Kidney (tissue), 14 donors: ENCODE measurements around the gene SPOCK1. TPM values are rescaled to one million over a fixed set of nuclear protein-coding genes. Genes with fewer than 3 reads are reported as not detected.

ENCODE experiments used
- DNase-seq, 5 donors: peaks; one replicate each; pipeline ENCODE4 v3.0.0-alpha.2; 2013 to 2020
- FAIRE-seq: peaks from 2 replicates; lab custom pipeline; 2012; peaks lifted over from hg19 to GRCh38; lab: Jason Lieb, UNC
- H3K27ac ChIP-seq, 2 donors: one replicate each; pipeline ENCODE4 v1.7.0; 2013; ENCODE audit warnings: low read depth in 2 of 2, low read length in 2 of 2, inconsistent platforms in 1 of 2
- H3K27me3 ChIP-seq: one replicate; pipeline ENCODE4 v1.7.1; 2013; ENCODE audit warnings: low read length, inconsistent platforms; ENCODE audit not compliant: control insufficient read depth, insufficient read depth
- H3K36me3 ChIP-seq, 3 donors: one replicate each; pipeline versions ENCODE4 v1.7.0 to v1.7.1; 2013; ENCODE audit warnings: low read length in 3 of 3, control low read depth in 1 of 3, inconsistent platforms in 1 of 3; ENCODE audit not compliant: insufficient read depth in 3 of 3, control insufficient read depth in 2 of 3
- H3K4me1 ChIP-seq, 3 donors: one replicate each; pipeline versions ENCODE4 v1.7.0 to v1.7.1; 2013; ENCODE audit warnings: low read length in 3 of 3, inconsistent platforms in 1 of 3, low read depth in 1 of 3; ENCODE audit not compliant: control insufficient read depth in 2 of 3, insufficient read depth in 2 of 3
- H3K4me3 ChIP-seq, 3 donors: one replicate each; pipeline versions ENCODE4 v1.7.0 to v1.8.1; 2013; ENCODE audit warnings: low read length in 3 of 3, control low read depth in 1 of 3, inconsistent platforms in 1 of 3
- H3K9ac ChIP-seq, 3 donors: one replicate each; pipeline versions ENCODE4 v1.7.0 to v1.7.1; 2013; ENCODE audit warnings: low read length in 3 of 3, control low read depth in 1 of 3, inconsistent platforms in 1 of 3
- H3K9me3 ChIP-seq, 3 donors: one replicate each; pipeline versions ENCODE4 v1.7.0 to v1.7.1; 2013; ENCODE audit warnings: low read length in 3 of 3, control low read depth in 1 of 3, inconsistent platforms in 1 of 3; ENCODE audit not compliant: control insufficient read depth in 2 of 3, insufficient read depth in 1 of 3
- intact Hi-C: fragments of 100-400 bp; cut with DNase I; formaldehyde crosslinking; loops from one replicate; pipeline ENCODE4 v1.11.1; 2022
- polyA plus RNA-seq: library from polyadenylated mRNA; stranded (reverse); fragments of 350-450 nt; fragmentation: Illumina TruSeq; extraction: RNeasy Lipid Tissue Mini Kit (QIAGEN cat#74804); gene quantifications from one replicate; pipeline ENCODE4 v1.2.3, GENCODE V29; 2014; ENCODE audit warnings: low read depth, low replicate concordance; ENCODE audit not compliant: insufficient read depth
- total RNA-seq: library from RNA; stranded (reverse); fragmentation: NEBNext Ultra II Directional; extraction: Animal tissue kit (Norgen Biotek cat#: 25700); gene quantifications from one replicate; pipeline ENCODE4 v1.2.1, GENCODE V29; 2021
- TF ChIP-seq, protein P1 (sequence below): IDR thresholded peaks from 3 replicates; pipeline ENCODE4 v1.5.1; 2012; ENCODE audit warnings: mild to moderate bottlenecking, moderate library complexity, borderline replicate concordance; ENCODE audit not compliant: insufficient read depth; ENCODE audit errors: extremely low read depth
- donor health status: control.
- donor health status: control.
- donor health status: control.
- donor health status: control.
- donor health status: control.
- donor health status: DM: yes; HTN: yes; CAD: no.
- donor health status: Normal renal cell carcinoma (clear cell type).

The SPOCK1 gene
- total and polyA plus RNA-seq, 2 donors from 2014 or later = 15.7 to 32.8 TPM

DNA sequence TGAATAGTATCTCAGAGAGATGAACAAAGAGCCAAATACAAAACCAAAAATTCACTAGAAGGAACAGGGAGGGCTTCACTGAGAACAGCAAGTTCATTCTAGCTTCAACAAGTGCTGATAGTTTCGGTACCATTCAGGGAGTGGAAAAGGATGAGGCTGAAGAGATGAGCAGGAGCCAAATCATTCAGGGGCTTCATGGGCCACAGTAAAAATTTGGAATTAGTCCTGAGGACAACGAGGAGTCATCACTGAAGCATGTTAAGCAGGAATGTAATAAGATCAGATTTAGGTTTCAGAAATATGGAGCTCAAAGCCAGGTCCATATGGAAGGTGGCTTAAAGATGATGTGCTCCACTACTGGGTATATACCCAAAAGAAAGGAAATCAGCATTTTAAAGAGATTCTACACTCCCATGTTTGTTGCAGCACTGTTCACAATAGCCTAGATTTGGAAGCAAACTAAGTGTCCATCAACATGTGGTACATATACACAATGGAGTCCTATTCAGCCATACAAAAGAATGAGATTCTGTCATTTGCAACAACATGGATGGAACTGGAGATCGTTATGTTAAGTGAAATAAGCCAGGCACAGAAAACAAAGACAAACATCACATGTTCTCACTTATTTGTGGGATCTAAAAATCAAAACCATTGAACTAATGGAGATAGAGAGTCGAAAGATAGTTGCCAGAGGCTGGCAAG, 36.2 kb downstream of the SPOCK1 start:
- no peak for DNase-seq
- no peak overlapping the region for H3K27ac ChIP-seq
- H3K9ac ChIP-seq = no peak overlapping the region
- no peak for FAIRE-seq
- H3K9me3 ChIP-seq = no peaks in the 10 kb centered on the region
- H3K4me3 ChIP-seq = no peak overlapping the region
- no peaks in the 10 kb centered on the region for H3K27me3 ChIP-seq
- TF ChIP-seq, protein P1, sequence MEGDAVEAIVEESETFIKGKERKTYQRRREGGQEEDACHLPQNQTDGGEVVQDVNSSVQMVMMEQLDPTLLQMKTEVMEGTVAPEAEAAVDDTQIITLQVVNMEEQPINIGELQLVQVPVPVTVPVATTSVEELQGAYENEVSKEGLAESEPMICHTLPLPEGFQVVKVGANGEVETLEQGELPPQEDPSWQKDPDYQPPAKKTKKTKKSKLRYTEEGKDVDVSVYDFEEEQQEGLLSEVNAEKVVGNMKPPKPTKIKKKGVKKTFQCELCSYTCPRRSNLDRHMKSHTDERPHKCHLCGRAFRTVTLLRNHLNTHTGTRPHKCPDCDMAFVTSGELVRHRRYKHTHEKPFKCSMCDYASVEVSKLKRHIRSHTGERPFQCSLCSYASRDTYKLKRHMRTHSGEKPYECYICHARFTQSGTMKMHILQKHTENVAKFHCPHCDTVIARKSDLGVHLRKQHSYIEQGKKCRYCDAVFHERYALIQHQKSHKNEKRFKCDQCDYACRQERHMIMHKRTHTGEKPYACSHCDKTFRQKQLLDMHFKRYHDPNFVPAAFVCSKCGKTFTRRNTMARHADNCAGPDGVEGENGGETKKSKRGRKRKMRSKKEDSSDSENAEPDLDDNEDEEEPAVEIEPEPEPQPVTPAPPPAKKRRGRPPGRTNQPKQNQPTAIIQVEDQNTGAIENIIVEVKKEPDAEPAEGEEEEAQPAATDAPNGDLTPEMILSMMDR = no peak
- H3K4me1 ChIP-seq = no peaks in the 10 kb centered on the region
- no peaks in the 10 kb centered on the region for H3K36me3 ChIP-seq
- intact Hi-C loops = no loop called here

DNA sequence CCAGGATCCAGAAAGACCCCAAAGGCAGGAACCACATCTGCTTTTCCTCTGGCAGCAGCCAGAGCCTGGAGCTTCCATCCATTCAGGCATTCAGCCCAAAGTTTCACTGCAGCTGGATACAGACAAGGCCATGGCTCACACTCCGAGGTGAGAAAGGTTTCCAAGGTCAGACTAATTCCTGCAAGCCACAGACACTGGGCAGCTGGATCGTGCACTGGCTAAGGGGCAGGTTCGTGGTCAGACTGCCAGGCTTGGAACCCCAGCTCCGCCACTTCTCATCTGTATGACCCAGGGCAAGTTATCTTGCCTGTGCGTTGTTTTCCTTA, 36.9 kb downstream of the SPOCK1 start:
- no peaks in the 10 kb centered on the region for H3K9me3 ChIP-seq
- H3K9ac ChIP-seq = no peak overlapping the region
- intact Hi-C loops = no loop called here
- H3K4me3 ChIP-seq = no peak overlapping the region
- FAIRE-seq (no peak), DNase-seq (no peak)
- TF ChIP-seq, protein P1 = no peak
- H3K27me3 ChIP-seq = no peaks in the 10 kb centered on the region
- H3K27ac ChIP-seq = no peak overlapping the region
- H3K36me3 ChIP-seq = no peaks in the 10 kb centered on the region
- H3K4me1 ChIP-seq = no peaks in the 10 kb centered on the region

DNA sequence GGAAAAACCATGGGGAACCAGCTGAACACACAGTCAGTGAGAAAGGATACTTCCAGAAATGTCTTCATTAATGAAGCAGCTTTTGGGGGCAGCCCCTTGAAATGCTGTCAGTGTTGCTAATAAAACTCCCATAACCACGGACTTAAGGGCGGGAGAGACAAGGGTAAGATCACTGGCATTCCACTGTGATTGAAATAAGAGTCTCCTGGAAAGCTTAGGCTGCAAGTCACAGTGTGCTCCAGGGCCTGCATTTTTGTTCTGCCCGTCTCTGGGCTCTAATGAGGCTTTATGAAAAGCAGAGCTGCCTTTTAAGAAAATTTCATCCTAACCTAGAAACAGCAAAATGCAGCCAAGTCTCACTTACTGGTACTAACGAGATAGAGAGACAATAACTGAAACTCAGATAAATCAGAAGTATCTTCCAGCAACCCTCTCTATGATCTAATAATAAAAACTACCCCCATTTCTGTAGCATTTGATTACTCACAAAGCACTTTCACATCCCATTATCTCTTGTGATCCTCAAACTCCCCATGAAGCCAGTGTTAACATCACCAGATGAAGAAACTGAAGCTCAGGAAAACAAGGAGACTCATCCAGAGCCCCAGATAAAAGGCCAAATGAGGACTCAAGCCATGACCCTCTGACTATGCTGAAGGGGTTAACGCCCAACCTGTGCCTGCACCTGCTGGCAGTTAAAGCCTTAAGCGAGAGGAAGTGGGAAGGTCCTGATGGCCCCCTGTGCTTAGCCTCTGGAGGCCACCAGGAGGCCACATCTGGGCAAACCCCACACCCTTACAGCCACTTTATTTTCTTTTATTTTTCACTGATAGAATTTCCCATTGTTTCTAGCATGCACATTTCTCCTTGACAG, 37.5 kb downstream of the SPOCK1 start:
- no peak for FAIRE-seq
- no peak overlapping the region for H3K9ac ChIP-seq

More for the DNA sequence above, 37.5 kb downstream of the SPOCK1 start:
- TF ChIP-seq, protein P1 = no peak
- H3K36me3 ChIP-seq = no peaks in the 10 kb centered on the region
- H3K27me3 ChIP-seq = no peaks in the 10 kb centered on the region
- no peaks in the 10 kb centered on the region for H3K4me1 ChIP-seq
- H3K27ac ChIP-seq = no peak overlapping the region
- H3K4me3 ChIP-seq = no peak overlapping the region
- H3K9me3 ChIP-seq = no peaks in the 10 kb centered on the region
- no peak for DNase-seq
- intact Hi-C loops = no loop called here
